HepG2 (cell line): ENCODE results near the gene FAM219A. TPM values are rescaled to one million over a fixed set of nuclear protein-coding genes. Genes with fewer than 3 reads are reported as not detected.
A peak's percentile ranks its signal among the peaks of the same experiment; 100 is the strongest.

Experiments
- ARNT2 ChIP-seq: sonication (generic); formaldehyde crosslinking; IDR thresholded peaks from 2 replicates; pipeline ENCODE4 v1.8.0; 2022; ENCODE audit warnings: mild to moderate bottlenecking, low read depth, missing genetic modification reagents, moderate library complexity
- ATF1 ChIP-seq: IDR thresholded peaks from 2 replicates; pipeline ENCODE4 v1.6.1; 2016; ENCODE audit warnings: mild to moderate bottlenecking, control low read depth
- BRD4 ChIP-seq: sonication (generic); formaldehyde crosslinking; IDR thresholded peaks from 2 replicates; pipeline ENCODE4 v1.4.0; 2020; ENCODE audit warnings: missing genetic modification reagents
- CEBPB ChIP-seq: IDR thresholded peaks from 2 replicates; pipeline ENCODE4 v1.6.1; 2011; ENCODE audit warnings: low read depth, low read length, improper control_type of control experiment, borderline replicate concordance
- ERF ChIP-seq: IDR thresholded peaks from 2 replicates; pipeline ENCODE4 v1.6.1; 2018; ENCODE audit warnings: missing biosample characterization, missing genetic modification reagents
- FOXJ3 ChIP-seq: sonication (generic); formaldehyde crosslinking; IDR thresholded peaks from 2 replicates; pipeline ENCODE4 v1.4.0; 2020; ENCODE audit warnings: missing genetic modification reagents, mild to moderate bottlenecking, borderline replicate concordance
- FOXP1 ChIP-seq, 2 experiments: fragments of 450-650 bp in 1 of 2; IDR thresholded peaks; 2 replicates each; pipeline ENCODE4 v1.6.1; 2017 to 2018; ENCODE audit warnings: antibody characterized with exemption in 1 of 2
- GATA4 ChIP-seq: sonication (generic); IDR thresholded peaks from 2 replicates; pipeline ENCODE4 v1.6.1; 2016; ENCODE audit warnings: antibody characterized with exemption, low read depth, borderline replicate concordance
- GTF2F1 ChIP-seq: fragments of 150-350 bp; IDR thresholded peaks from 2 replicates; pipeline ENCODE4 v1.6.1; 2014; ENCODE audit warnings: low read length
- HNRNPUL1 ChIP-seq: fragments of 200-400 bp; formaldehyde crosslinking; IDR thresholded peaks from 2 replicates; pipeline ENCODE4 v1.6.1; 2017; ENCODE audit warnings: low read depth, mild to moderate bottlenecking, low read length, moderate library complexity
- HOXA5 ChIP-seq: sonication (generic); formaldehyde crosslinking; IDR thresholded peaks from 2 replicates; pipeline ENCODE4 v1.4.0; 2020; ENCODE audit warnings: missing genetic modification reagents
- KAT7 ChIP-seq: IDR thresholded peaks from 2 replicates; pipeline ENCODE4 v1.6.1; 2018; ENCODE audit warnings: borderline replicate concordance, missing compliant biosample characterization
- MAFG ChIP-seq: sonication (generic); formaldehyde crosslinking; IDR thresholded peaks from 2 replicates; pipeline ENCODE4 v1.5.1; 2020; ENCODE audit warnings: mild to moderate bottlenecking, missing genetic modification reagents
- MED1 ChIP-seq: sonication (generic); formaldehyde crosslinking; IDR thresholded peaks from 2 replicates; pipeline ENCODE4 v1.4.0; 2020; ENCODE audit warnings: missing genetic modification reagents
- MED8 ChIP-seq: sonication (generic); formaldehyde crosslinking; IDR thresholded peaks from 2 replicates; pipeline ENCODE4 v1.8.1; 2023; ENCODE audit warnings: mild to moderate bottlenecking, missing genetic modification reagents; ENCODE audit not compliant: insufficient replicate concordance
- MTF2 ChIP-seq: sonication (generic); formaldehyde crosslinking; IDR thresholded peaks from 2 replicates; pipeline ENCODE4 v1.5.0; 2020; ENCODE audit warnings: missing genetic modification reagents, borderline replicate concordance
- PPARG ChIP-seq: conservative IDR thresholded peaks from 2 replicates; pipeline ENCODE4 v1.6.1; 2016; ENCODE audit warnings: missing biosample characterization, missing genetic modification reagents
- TARDBP ChIP-seq: sonication (generic); formaldehyde crosslinking; IDR thresholded peaks from 2 replicates; pipeline ENCODE4 v1.8.0; 2022; ENCODE audit warnings: mild to moderate bottlenecking, missing genetic modification reagents
- TCF7L2 ChIP-seq: IDR thresholded peaks from 2 replicates; pipeline ENCODE4 v1.6.1; 2011; ENCODE audit warnings: mild to moderate bottlenecking, low read depth, low read length, moderate library complexity
- TOE1 ChIP-seq: sonication (generic); formaldehyde crosslinking; IDR thresholded peaks from 2 replicates; pipeline ENCODE4 v1.4.0; 2020; ENCODE audit warnings: mild to moderate bottlenecking, missing genetic modification reagents
- ZBTB7B ChIP-seq: sonication (generic); formaldehyde crosslinking; IDR thresholded peaks from 2 replicates; pipeline ENCODE4 v1.4.0; 2020; ENCODE audit warnings: missing genetic modification reagents
- ZNF234 ChIP-seq: sonication (generic); formaldehyde crosslinking; conservative IDR thresholded peaks from 2 replicates; pipeline ENCODE4 v1.5.1; 2020; ENCODE audit warnings: mild to moderate bottlenecking, missing genetic modification reagents
- ZNF3 ChIP-seq: IDR thresholded peaks from 2 replicates; pipeline ENCODE4 v1.7.0; 2017; ENCODE audit warnings: inconsistent platforms
- ZNF550 ChIP-seq: sonication (generic); formaldehyde crosslinking; IDR thresholded peaks from 2 replicates; pipeline ENCODE4 v1.4.0; 2020; ENCODE audit warnings: mild to moderate bottlenecking, missing genetic modification reagents, borderline replicate concordance
- ZNF737 ChIP-seq: sonication (generic); formaldehyde crosslinking; IDR thresholded peaks from 2 replicates; pipeline ENCODE4 v1.5.0; 2020; ENCODE audit warnings: missing genetic modification reagents, mild to moderate bottlenecking, borderline replicate concordance
- ZNF747 ChIP-seq: sonication (generic); formaldehyde crosslinking; IDR thresholded peaks from 2 replicates; pipeline ENCODE4 v1.8.1; 2023; ENCODE audit warnings: missing genetic modification reagents, mild to moderate bottlenecking, borderline replicate concordance
- ZNF850 ChIP-seq: sonication (generic); formaldehyde crosslinking; conservative IDR thresholded peaks from 2 replicates; pipeline ENCODE4 v1.9.0; 2021; ENCODE audit warnings: mild to moderate bottlenecking, missing genetic modification reagents
- ZNF878 ChIP-seq: sonication (generic); formaldehyde crosslinking; IDR thresholded peaks from 2 replicates; pipeline ENCODE4 v1.8.1; 2023; ENCODE audit warnings: mild to moderate bottlenecking, missing genetic modification reagents, moderate library complexity
- ZNF883 ChIP-seq: sonication (generic); formaldehyde crosslinking; IDR thresholded peaks from 2 replicates; pipeline ENCODE4 v1.5.1; 2020; ENCODE audit warnings: mild to moderate bottlenecking, missing genetic modification reagents; ENCODE audit errors: not compliant biosample characterization
- polyA plus RNA-seq, 8 experiments: library from polyadenylated mRNA; depleted of rRNA in 3 of 8; stranded (reverse) in 7 of 8; unstranded in 1 of 8; fragments of >200 nt; fragmentation: Illumina TruSeq in 4 of 8; extraction: Trizol in 4 of 8; gene quantifications; 2 replicates each; pipeline versions ENCODE4 v1.2.1 to v1.2.3, GENCODE V29; 2011 to 2016; ENCODE audit warnings: low read depth in 4 of 8, missing spikeins in 1 of 8, mixed read lengths in 1 of 8; ENCODE audit not compliant: insufficient read depth in 1 of 8
- total RNA-seq, 5 experiments: library from RNA; depleted of rRNA; stranded (reverse); fragments of >200 nt; fragmentation: Illumina TruSeq; extraction: Trizol; gene quantifications; 2 replicates each; pipeline ENCODE4 v1.2.3, GENCODE V29; 2016; ENCODE audit warnings: low read depth in 1 of 5
- TF ChIP-seq, protein P1 (sequence below): sonication (generic); formaldehyde crosslinking; IDR thresholded peaks from 2 replicates; pipeline ENCODE4 v1.4.0; 2020; ENCODE audit warnings: mild to moderate bottlenecking, low read depth, missing genetic modification reagents
- TF ChIP-seq, protein P2 (sequence below): sonication (generic); formaldehyde crosslinking; conservative IDR thresholded peaks from 2 replicates; pipeline ENCODE4 v1.8.0; 2022; ENCODE audit warnings: mild to moderate bottlenecking, moderate library complexity, missing genetic modification reagents

The FAM219A gene
- total and polyA plus RNA-seq, 2 of the 13 experiments (the other 11 are each of a cell fraction or from before 2014, with no cell fraction given), result 3.9 to 6.4 TPM

DNA sequence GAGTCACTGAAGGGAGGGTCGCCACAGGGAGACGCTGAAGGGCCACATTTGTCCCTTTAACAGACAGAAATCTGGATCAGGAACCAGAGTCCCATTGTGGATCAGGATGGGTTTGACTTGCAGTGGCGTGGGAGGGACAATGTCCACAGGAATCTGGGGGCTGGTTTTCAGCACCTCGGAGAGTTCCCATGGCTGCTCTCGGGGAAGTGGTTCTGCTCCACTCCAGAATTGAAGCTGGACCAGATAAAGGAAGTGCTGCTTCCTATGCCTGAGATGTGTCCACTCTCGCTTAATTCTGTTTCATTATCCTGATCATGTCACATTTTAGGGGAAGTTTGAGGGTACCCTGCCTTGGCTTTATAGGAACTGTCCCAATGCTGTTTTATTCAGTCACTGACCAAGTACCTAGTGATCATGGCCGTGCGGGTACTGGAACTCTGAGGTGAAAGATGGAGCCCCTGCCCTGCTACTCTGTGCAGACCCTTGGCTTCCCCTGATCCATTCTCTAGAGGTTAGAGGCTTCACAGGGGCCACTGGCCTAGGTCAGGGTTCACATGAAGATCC, 35.7 kb upstream of the FAM219A start (continued):
- no peak for TF ChIP-seq ZBTB7B (CRISPR knock-in tag)
- no peak for TF ChIP-seq TOE1
- TF ChIP-seq ZNF850, result no peak
- TF ChIP-seq GATA4, result no peak
- no peak for TF ChIP-seq ZNF234 (CRISPR knock-in tag)
- TF ChIP-seq, protein P1, sequence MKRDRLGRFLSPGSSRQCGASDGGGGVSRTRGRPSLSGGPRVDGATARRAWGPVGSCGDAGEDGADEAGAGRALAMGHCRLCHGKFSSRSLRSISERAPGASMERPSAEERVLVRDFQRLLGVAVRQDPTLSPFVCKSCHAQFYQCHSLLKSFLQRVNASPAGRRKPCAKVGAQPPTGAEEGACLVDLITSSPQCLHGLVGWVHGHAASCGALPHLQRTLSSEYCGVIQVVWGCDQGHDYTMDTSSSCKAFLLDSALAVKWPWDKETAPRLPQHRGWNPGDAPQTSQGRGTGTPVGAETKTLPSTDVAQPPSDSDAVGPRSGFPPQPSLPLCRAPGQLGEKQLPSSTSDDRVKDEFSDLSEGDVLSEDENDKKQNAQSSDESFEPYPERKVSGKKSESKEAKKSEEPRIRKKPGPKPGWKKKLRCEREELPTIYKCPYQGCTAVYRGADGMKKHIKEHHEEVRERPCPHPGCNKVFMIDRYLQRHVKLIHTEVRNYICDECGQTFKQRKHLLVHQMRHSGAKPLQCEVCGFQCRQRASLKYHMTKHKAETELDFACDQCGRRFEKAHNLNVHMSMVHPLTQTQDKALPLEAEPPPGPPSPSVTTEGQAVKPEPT (CRISPR knock-in tag), result no peak
- TF ChIP-seq ZNF883 (CRISPR knock-in tag), result peak; percentile 29
- TF ChIP-seq FOXJ3, result no peak
- TF ChIP-seq CEBPB, result no peak
- TF ChIP-seq, protein P2, sequence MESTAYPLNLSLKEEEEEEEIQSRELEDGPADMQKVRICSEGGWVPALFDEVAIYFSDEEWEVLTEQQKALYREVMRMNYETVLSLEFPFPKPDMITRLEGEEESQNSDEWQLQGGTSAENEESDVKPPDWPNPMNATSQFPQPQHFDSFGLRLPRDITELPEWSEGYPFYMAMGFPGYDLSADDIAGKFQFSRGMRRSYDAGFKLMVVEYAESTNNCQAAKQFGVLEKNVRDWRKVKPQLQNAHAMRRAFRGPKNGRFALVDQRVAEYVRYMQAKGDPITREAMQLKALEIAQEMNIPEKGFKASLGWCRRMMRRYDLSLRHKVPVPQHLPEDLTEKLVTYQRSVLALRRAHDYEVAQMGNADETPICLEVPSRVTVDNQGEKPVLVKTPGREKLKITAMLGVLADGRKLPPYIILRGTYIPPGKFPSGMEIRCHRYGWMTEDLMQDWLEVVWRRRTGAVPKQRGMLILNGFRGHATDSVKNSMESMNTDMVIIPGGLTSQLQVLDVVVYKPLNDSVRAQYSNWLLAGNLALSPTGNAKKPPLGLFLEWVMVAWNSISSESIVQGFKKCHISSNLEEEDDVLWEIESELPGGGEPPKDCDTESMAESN (CRISPR knock-in tag), result no peak
- TF ChIP-seq MTF2 (CRISPR knock-in tag), result no peak
- no peak for TF ChIP-seq MAFG
- no peak for TF ChIP-seq ZNF3 (CRISPR knock-in tag)
- no peak for TF ChIP-seq KAT7 (CRISPR knock-in tag)
- no peak for TF ChIP-seq ATF1 (CRISPR knock-in tag)
- no peak for TF ChIP-seq HNRNPUL1
- TF ChIP-seq HOXA5, result peak; percentile 83; the same call in 1 of the 2 replicates
- TF ChIP-seq GTF2F1, result no peak
- TF ChIP-seq ZNF737, result peak; percentile 55; the same call in 1 of the 2 replicates
- no peak for TF ChIP-seq ERF (CRISPR knock-in tag)
- no peak for TF ChIP-seq BRD4
- no peak for TF ChIP-seq TARDBP (CRISPR knock-in tag)
- no peak for TF ChIP-seq MED1 (CRISPR knock-in tag)
- no peak for TF ChIP-seq TCF7L2
- TF ChIP-seq ARNT2 (CRISPR knock-in tag), result no peak
- no peak for TF ChIP-seq ZNF550 (CRISPR knock-in tag)
- no peak for TF ChIP-seq FOXP1 (IDR thresholded peaks at IDR 0.05)
- TF ChIP-seq FOXP1 (CRISPR knock-in tag; IDR thresholded peaks at IDR 0.05), result no peak
- TF ChIP-seq ZNF747, result no peak
- no peak for TF ChIP-seq PPARG (CRISPR knock-in tag)
- TF ChIP-seq ZNF878 (CRISPR knock-in tag), result 0 out of 2 replicates have a peak, but pooled peaks have one; percentile 48
- no peak for TF ChIP-seq MED8
